ENCODE results near the gene MFSD12.
"Not testable (repeated sequence)": the region's sequence is repeated elsewhere in the genome, so short reads cannot be mapped to it uniquely, and the experiment has no call there.

MFSD12 gene

GRCh38 chr19:3508771-3509535, 48.4 kb downstream of the MFSD12 start:
- Histone ChIP-seq H3K14ac (ENCODE audit: low read length) (peak overlapping the region; percentile 45), H3K4me2 (ENCODE audit: low read length) (peak overlapping the region; percentile 4), H3K79me1 (ENCODE audit: low read length) (peaks cover 28% of the 10 kb centered on the region), H3K27ac (ENCODE audit: low read depth, low read length) (peak overlapping the region; percentile 75), H3K23ac (ENCODE audit: low read length) (no peak overlapping the region), H3K27me3 (ENCODE audit: insufficient read depth, low read length) (no peaks in the 10 kb centered on the region), H3K79me2 (ENCODE audit: control insufficient read depth, insufficient read depth, low read length, poor library complexity) (peaks cover 54% of the 10 kb centered on the region), H4K91ac (ENCODE audit: low read depth, low read length) (peak overlapping the region; percentile 61), H2AFZ (ENCODE audit: insufficient read depth, low read length, poor library complexity) (no peak overlapping the region), H2BK120ac (ENCODE audit: insufficient read depth, low read length, poor library complexity) (peak overlapping the region; percentile 44), H3K4ac (ENCODE audit: low read depth, low read length) (peak overlapping the region; percentile 56), H3K4me3 (ENCODE audit: low read depth, low read length) (peak overlapping the region; percentile 10), H3K9ac (ENCODE audit: low read length) (no peak overlapping the region), H3K36me3 (ENCODE audit: control insufficient read depth in 1 of 2, insufficient read depth in 2 of 2, low read length in 2 of 2) (peaks cover 46% of the 10 kb centered on the region in 2 experiments), H3K9me3 (ENCODE audit: insufficient read depth, low read depth, low read length) (no peaks in the 10 kb centered on the region), H2AK5ac (ENCODE audit: low read length) (peak overlapping the region; percentile 70), H2BK5ac (ENCODE audit: low read depth, low read length, poor library complexity) (peak overlapping the region; percentile 38), H4K12ac (ENCODE audit: low read depth, low read length) (no peak overlapping the region), H3K18ac (ENCODE audit: low read length) (peak overlapping the region; percentile 48), H4K8ac (ENCODE audit: low read depth, low read length) (no peak overlapping the region), H3K4me1 (ENCODE audit: control insufficient read depth in 1 of 2, insufficient read depth in 2 of 2, low read length in 2 of 2) (peaks cover 23 to 29% of the 10 kb centered on the region in 2 experiments), H2BK12ac (ENCODE audit: low read length) (peak overlapping the region; percentile 5)
- DNase-seq, result no peak
- WGBS (ENCODE audit: extremely low coverage, insufficient coverage, insufficient read length), result no CpG with 5 or more reads among the region's 23 CpGs

- not testable (repeated sequence) for H4K91ac ChIP-seq (ENCODE audit: low read depth, low read length); H3K9me3 ChIP-seq (ENCODE audit: insufficient read depth, low read depth, low read length); H4K8ac ChIP-seq (ENCODE audit: low read depth, low read length); H2BK12ac ChIP-seq (ENCODE audit: low read length); H2AFZ ChIP-seq (ENCODE audit: insufficient read depth, low read length, poor library complexity); H3K9ac ChIP-seq (ENCODE audit: low read length); H4K12ac ChIP-seq (ENCODE audit: low read depth, low read length); H3K14ac ChIP-seq (ENCODE audit: low read length); H3K23ac ChIP-seq (ENCODE audit: low read length); DNase-seq; H3K4me3 ChIP-seq (ENCODE audit: low read depth, low read length); H3K27me3 ChIP-seq (ENCODE audit: insufficient read depth, low read length)
- Histone ChIP-seq H3K27ac (ENCODE audit: low read depth, low read length) (peak overlapping the region; percentile 75), H3K4me1 (ENCODE audit: control insufficient read depth in 1 of 2, insufficient read depth in 2 of 2, low read length in 2 of 2) (peaks cover 23 to 28% of the 10 kb centered on the region in 2 experiments), H3K4ac (ENCODE audit: low read depth, low read length) (peak overlapping the region; percentile 60), H3K36me3 (ENCODE audit: control insufficient read depth in 1 of 2, insufficient read depth in 2 of 2, low read length in 2 of 2) (peaks cover 39 to 40% of the 10 kb centered on the region in 2 experiments), H2AK5ac (ENCODE audit: low read length) (peak overlapping the region; percentile 70), H2BK120ac (ENCODE audit: insufficient read depth, low read length, poor library complexity) (peak overlapping the region; percentile 44), H3K79me2 (ENCODE audit: control insufficient read depth, insufficient read depth, low read length, poor library complexity) (peaks cover 52% of the 10 kb centered on the region), H2BK5ac (ENCODE audit: low read depth, low read length, poor library complexity) (peak overlapping the region; percentile 38), H3K79me1 (ENCODE audit: low read length) (peaks cover 28% of the 10 kb centered on the region), H3K18ac (ENCODE audit: low read length) (peak overlapping the region; percentile 48), H3K4me2 (ENCODE audit: low read length) (peak overlapping the region; percentile 4)
- WGBS (ENCODE audit: extremely low coverage, insufficient coverage, insufficient read length), result no CpG with 5 or more reads among the region's 18 CpGs
Measured at GRCh38 chr19:3508121-3508661, 49.2 kb downstream of the MFSD12 start.

- Histone ChIP-seq H3K4me2 (ENCODE audit: low read length) (peak overlapping the region; percentile 63), H2AFZ (ENCODE audit: insufficient read depth, low read length, poor library complexity) (peak overlapping the region; percentile 26)
- WGBS (ENCODE audit: extremely low coverage, insufficient coverage, insufficient read length), result no CpG with 5 or more reads among the region's 31 CpGs
Measured at GRCh38 chr19:3507371-3508120, 49.8 kb downstream of the MFSD12 start.

More at GRCh38 chr19:3507371-3508120, 49.8 kb downstream of the MFSD12 start:
- peaks cover 33 to 35% of the 10 kb centered on the region in 2 experiments for H3K36me3 ChIP-seq (ENCODE audit: control insufficient read depth in 1 of 2, insufficient read depth in 2 of 2, low read length in 2 of 2)
- no peaks in the 10 kb centered on the region for H3K27me3 ChIP-seq (ENCODE audit: insufficient read depth, low read length)
- no peak overlapping the region for H2BK12ac ChIP-seq (ENCODE audit: low read length)
- peak overlapping the region; percentile 76 for H3K4ac ChIP-seq (ENCODE audit: low read depth, low read length)
- H3K9me3 ChIP-seq (ENCODE audit: insufficient read depth, low read depth, low read length), result no peaks in the 10 kb centered on the region
- peak overlapping the region; percentile 52 for H3K18ac ChIP-seq (ENCODE audit: low read length)
- peaks cover 47% of the 10 kb centered on the region for H3K79me2 ChIP-seq (ENCODE audit: control insufficient read depth, insufficient read depth, low read length, poor library complexity)
- peak overlapping the region; percentile 75 for H4K91ac ChIP-seq (ENCODE audit: low read depth, low read length)
- peak overlapping the region; percentile 29 for H3K27ac ChIP-seq (ENCODE audit: low read depth, low read length)
- peaks cover 23 to 28% of the 10 kb centered on the region in 2 experiments for H3K4me1 ChIP-seq (ENCODE audit: control insufficient read depth in 1 of 2, insufficient read depth in 2 of 2, low read length in 2 of 2)
- H3K23ac ChIP-seq (ENCODE audit: low read length), result no peak overlapping the region
- DNase-seq, result peak; percentile 42 to 65
- H3K14ac ChIP-seq (ENCODE audit: low read length), result peak overlapping the region; percentile 58
- peak overlapping the region; percentile 27 for H2BK5ac ChIP-seq (ENCODE audit: low read depth, low read length, poor library complexity)
- peak overlapping the region; percentile 93 for H3K4me3 ChIP-seq (ENCODE audit: low read depth, low read length)
- peak overlapping the region; percentile 43 for H2BK120ac ChIP-seq (ENCODE audit: insufficient read depth, low read length, poor library complexity)
- no peak overlapping the region for H4K12ac ChIP-seq (ENCODE audit: low read depth, low read length)
- peak overlapping the region; percentile 1 for H2AK5ac ChIP-seq (ENCODE audit: low read length)
- H4K8ac ChIP-seq (ENCODE audit: low read depth, low read length), result no peak overlapping the region
- H3K79me1 ChIP-seq (ENCODE audit: low read length), result peaks cover 28% of the 10 kb centered on the region
- peak overlapping the region; percentile 35 for H3K9ac ChIP-seq (ENCODE audit: low read length)

Measured in trophoblast cell (in vitro differentiated cells and primary cell).